NCI-H1417 treated with DMSO at 0.1 percent for 48 hours (cell line): ENCODE results near the gene CCNY.

Experiments used
- DNase-seq: peaks from one replicate; lab custom pipeline; 2025; lab: John Stamatoyannopoulos, UW

The CCNY gene

GRCh38 chr10:35427543-35427942, 91.2 kb downstream of the CCNY start:
- DNase-seq, result no peak

GRCh38 chr10:35428521-35428920, 92.2 kb downstream of the CCNY start:
- no peak for DNase-seq

GRCh38 chr10:35432781-35433338, 96.6 kb downstream of the CCNY start:
- no peak for DNase-seq

GRCh38 chr10:35433851-35434426, 97.6 kb downstream of the CCNY start:
- no peak for DNase-seq

GRCh38 chr10:35434533-35434932, 98.2 kb downstream of the CCNY start:
- no peak for DNase-seq

GRCh38 chr10:35435824-35436223, 99.5 kb downstream of the CCNY start:
- DNase-seq, result no peak

GRCh38 chr10:35437829-35438228, 101.5 kb downstream of the CCNY start:
- no peak for DNase-seq

GRCh38 chr10:35438718-35439571, 102.6 kb downstream of the CCNY start:
- DNase-seq, result no peak

GRCh38 chr10:35440016-35440415, 103.7 kb downstream of the CCNY start:
- no peak for DNase-seq

- DNase-seq, result no peak
Measured at GRCh38 chr10:35442028-35442427, 105.7 kb downstream of the CCNY start.

GRCh38 chr10:35442592-35442991, 106.3 kb downstream of the CCNY start:
- no peak for DNase-seq

- no peak for DNase-seq
Measured at GRCh38 chr10:35443858-35444257, 107.5 kb downstream of the CCNY start.

GRCh38 chr10:35445150-35445884, 109.0 kb downstream of the CCNY start:
- no peak for DNase-seq

GRCh38 chr10:35446439-35446838, 110.1 kb downstream of the CCNY start:
- no peak for DNase-seq

- no peak for DNase-seq
Measured at GRCh38 chr10:35447693-35448407, 111.5 kb downstream of the CCNY start.

- no peak for DNase-seq
Measured at GRCh38 chr10:35448687-35449662, 112.7 kb downstream of the CCNY start.

GRCh38 chr10:35449944-35450343, 113.6 kb downstream of the CCNY start:
- DNase-seq, result no peak

- no peak for DNase-seq
Measured at GRCh38 chr10:35451151-35452016, 115.1 kb downstream of the CCNY start.

- DNase-seq, result no peak
Measured at GRCh38 chr10:35452171-35452570, 115.9 kb downstream of the CCNY start.

GRCh38 chr10:35452847-35453246, 116.5 kb downstream of the CCNY start:
- DNase-seq, result no peak
